Upper lobe of left lung (tissue), 6 donors: Measurements from ENCODE around the gene TNFRSF17. TPM values are rescaled to one million over a fixed set of nuclear protein-coding genes. Genes with fewer than 3 reads are reported as not detected.
"Not testable (repeated sequence)": the region's sequence is repeated elsewhere in the genome, so short reads cannot be mapped to it uniquely, and the experiment has no call there.

Experiments
- ATAC-seq, 2 donors: fragments of 200-7000 bp; cut with Tn5 transposase; one replicate each; pipeline ENCODE4 v1.9.1; 2022; ENCODE audit warnings: mild to moderate bottlenecking in 2 of 2, moderate library complexity in 2 of 2; ENCODE audit not compliant: low FRiP score in 2 of 2
- DNase-seq, 2 donors: peaks; one replicate each; pipeline ENCODE4 v3.0.0-alpha.2; 2019 to 2020
- H3K27ac ChIP-seq, 4 donors: fragments of 200-600 bp; sonication (generic); one replicate each; pipeline ENCODE4 v1.5.1; 2016 to 2019
- H3K27me3 ChIP-seq, 4 donors: fragments of 200-600 bp; sonication (generic); one replicate each; pipeline ENCODE4 v1.5.1; 2017 to 2019
- H3K36me3 ChIP-seq, 4 donors: fragments of 200-600 bp; sonication (generic); one replicate each; pipeline ENCODE4 v1.5.1; 2016 to 2019
- H3K4me1 ChIP-seq, 4 donors: fragments of 200-600 bp; sonication (generic); one replicate each; pipeline ENCODE4 v1.5.1; 2018 to 2019
- H3K4me3 ChIP-seq, 4 donors: fragments of 200-600 bp; sonication (generic); one replicate each; pipeline ENCODE4 v1.5.1; 2017 to 2019; ENCODE audit warnings: mild to moderate bottlenecking in 2 of 4, moderate library complexity in 1 of 4
- H3K9me3 ChIP-seq, 4 donors: fragments of 200-600 bp; sonication (generic); one replicate each; pipeline ENCODE4 v1.5.1; 2018 to 2019
- CTCF ChIP-seq, 6 experiments: fragments of 450-650 bp in 4 of 6; fragments of 200-600 bp in 2 of 6; sonication (generic) in 2 of 6; IDR thresholded peaks; one replicate each; pipeline ENCODE4 v1.5.1; 2016 to 2019; ENCODE audit warnings: antibody characterized with exemption in 6 of 6
- EP300 ChIP-seq, 4 donors: sonication (generic); formaldehyde crosslinking; IDR thresholded peaks; one replicate each; pipeline ENCODE4 v1.5.1; 2017; ENCODE audit warnings: antibody characterized with exemption in 4 of 4, control low read depth in 2 of 4
- POLR2A ChIP-seq, 4 donors: fragments of 450-650 bp; IDR thresholded peaks; one replicate each; pipeline ENCODE4 v1.5.1; 2016 to 2017; ENCODE audit warnings: antibody characterized with exemption in 4 of 4, mild to moderate bottlenecking in 2 of 4
- POLR2AphosphoS5 ChIP-seq, 2 donors: sonication (generic); formaldehyde crosslinking; IDR thresholded peaks; one replicate each; pipeline ENCODE4 v1.5.1; 2017; ENCODE audit warnings: antibody characterized with exemption in 2 of 2
- WGBS, 2 donors: methylation state at CpG; one replicate each; pipeline ENCODE4 v1.1.5; 2017 to 2018; 5-methylcytosine and 5-hydroxymethylcytosine counted together
- total RNA-seq, 6 donors: library from RNA; depleted of rRNA in 4 of 6; stranded (reverse); fragments of >200 nt in 4 of 6; gene quantifications; one replicate each; pipeline versions ENCODE4 v1.1.0 to v1.2.1, GENCODE V29; 2016 to 2021
- donor health status: DM: no; HTN: no; CAD: no; lungs with moderate emphysema.
- donor health status: DM: no; HTN: yes; CAD: no; lungs with severe emphysema.

Gene TNFRSF17
- total RNA-seq, 6 donors from 2014 or later = 1.6 to 2.9 (median 2.0) TPM; not detected in 3

- Histone ChIP-seq H3K27ac (no peak overlapping the region), H3K27me3 (no peaks in the 10 kb centered on the region), H3K36me3 (no peaks in the 10 kb centered on the region), H3K9me3 (no peaks in the 10 kb centered on the region), H3K4me1 (peaks cover 0 to 3% (median 0%) of the 10 kb centered on the region in 4 donors), H3K4me3 (no peak overlapping the region)
- 73 to 88% methylated on average over 3 of the region's 3 CpGs for WGBS, 2 donors
- ATAC-seq (no peak), DNase-seq (no peak)
- TF ChIP-seq POLR2A (IDR thresholded peaks at IDR 0.05) (no peak), CTCF (IDR thresholded peaks at IDR 0.05) (no peak), EP300 (IDR thresholded peaks at IDR 0.05) (no peak), POLR2AphosphoS5 (IDR thresholded peaks at IDR 0.05) (no peak)
Observed at GRCh38 chr16:11946433-11946832, 18.6 kb upstream of the TNFRSF17 start.

- no peaks in the 10 kb centered on the region for H3K9me3 ChIP-seq
- 85 to 86% methylated on average over 5 of the region's 5 CpGs for WGBS, 2 donors
- H3K27ac ChIP-seq = no peak overlapping the region
- no peak overlapping the region for H3K4me3 ChIP-seq
- peaks cover 0 to 3% (median 0%) of the 10 kb centered on the region in 4 donors for H3K4me1 ChIP-seq
- no peak for DNase-seq
- H3K36me3 ChIP-seq = no peaks in the 10 kb centered on the region
- H3K27me3 ChIP-seq = no peaks in the 10 kb centered on the region
- TF ChIP-seq CTCF (IDR thresholded peaks at IDR 0.05) = no peak
- no peak for TF ChIP-seq POLR2A (IDR thresholded peaks at IDR 0.05)
- TF ChIP-seq EP300 (IDR thresholded peaks at IDR 0.05) = no peak
- TF ChIP-seq POLR2AphosphoS5 (IDR thresholded peaks at IDR 0.05) = no peak
- ATAC-seq = no peak
Observed at GRCh38 chr16:11948819-11949218, 16.2 kb upstream of the TNFRSF17 start.

- WGBS, 2 donors = 19 to 20% methylated on average over 4 of the region's 4 CpGs
- Histone ChIP-seq H3K27ac (no peak overlapping the region), H3K9me3 (no peaks in the 10 kb centered on the region), H3K4me1 (peaks cover 0 to 3% (median 0%) of the 10 kb centered on the region in 4 donors), H3K36me3 (no peaks in the 10 kb centered on the region), H3K4me3 (no peak overlapping the region), H3K27me3 (no peaks in the 10 kb centered on the region)
- DNase-seq = peak in 1 of 2 donors; percentile 85
- TF ChIP-seq POLR2A (IDR thresholded peaks at IDR 0.05) (no peak), CTCF (IDR thresholded peaks at IDR 0.05) (peak in 4 of 6 experiments; percentile 19 to 48 (median 45))
- peak; percentile 70 to 90 for ATAC-seq
Observed at GRCh38 chr16:11949527-11949926, 15.5 kb upstream of the TNFRSF17 start.

- 78% methylated on average over 5 of the region's 5 CpGs for WGBS, 2 donors
- no peak overlapping the region for H3K27ac ChIP-seq
- H3K9me3 ChIP-seq = no peaks in the 10 kb centered on the region
- no peak for ATAC-seq
- TF ChIP-seq POLR2A (IDR thresholded peaks at IDR 0.05) (no peak), EP300 (IDR thresholded peaks at IDR 0.05) (no peak)
- H3K27me3 ChIP-seq = no peaks in the 10 kb centered on the region
- no peaks in the 10 kb centered on the region for H3K36me3 ChIP-seq
- peaks cover 0 to 3% (median 0%) of the 10 kb centered on the region in 4 donors for H3K4me1 ChIP-seq
- DNase-seq = no peak
- no peak overlapping the region for H3K4me3 ChIP-seq
Observed at GRCh38 chr16:11950388-11950787, 14.6 kb upstream of the TNFRSF17 start.

- H3K9me3 ChIP-seq, H3K27me3 ChIP-seq, ATAC-seq, H3K4me1 ChIP-seq, H3K4me3 ChIP-seq, DNase-seq, H3K27ac ChIP-seq, H3K36me3 ChIP-seq: not testable (repeated sequence)
- 82 to 90% methylated on average over 8 of the region's 8 CpGs for WGBS, 2 donors
Observed at GRCh38 chr16:11953576-11953975, 11.4 kb upstream of the TNFRSF17 start.

GRCh38 chr16:11955713-11956123 is 9.3 kb upstream of the TNFRSF17 start:
- Histone ChIP-seq H3K4me1 (peaks cover 0 to 2% (median 0%) of the 10 kb centered on the region in 4 donors), H3K27ac (no peak overlapping the region), H3K9me3 (no peaks in the 10 kb centered on the region), H3K36me3 (no peaks in the 10 kb centered on the region), H3K4me3 (no peak overlapping the region), H3K27me3 (no peaks in the 10 kb centered on the region)
- ATAC-seq = no peak
- 49 to 61% methylated on average over 8 of the region's 8 CpGs for WGBS, 2 donors
- no peak for DNase-seq
- TF ChIP-seq CTCF (IDR thresholded peaks at IDR 0.05) (no peak), POLR2AphosphoS5 (IDR thresholded peaks at IDR 0.05) (peak; percentile 12 to 53)
